HuH-7 (cell line): Measurements from ENCODE around the gene ZNF524.
A peak's percentile ranks its signal among the peaks of the same experiment; 100 is the strongest.

Source experiments
- DNase-seq: peaks from one replicate; pipeline ENCODE4 v3.0.0; 2011; ENCODE audit warnings: low spot score

ZNF524 gene

GRCh38 chr19:55620410-55621204, 20.5 kb downstream of the ZNF524 start:
- DNase-seq = no peak

GRCh38 chr19:55621205-55621672, 21.2 kb downstream of the ZNF524 start:
- DNase-seq = no peak

DNA sequence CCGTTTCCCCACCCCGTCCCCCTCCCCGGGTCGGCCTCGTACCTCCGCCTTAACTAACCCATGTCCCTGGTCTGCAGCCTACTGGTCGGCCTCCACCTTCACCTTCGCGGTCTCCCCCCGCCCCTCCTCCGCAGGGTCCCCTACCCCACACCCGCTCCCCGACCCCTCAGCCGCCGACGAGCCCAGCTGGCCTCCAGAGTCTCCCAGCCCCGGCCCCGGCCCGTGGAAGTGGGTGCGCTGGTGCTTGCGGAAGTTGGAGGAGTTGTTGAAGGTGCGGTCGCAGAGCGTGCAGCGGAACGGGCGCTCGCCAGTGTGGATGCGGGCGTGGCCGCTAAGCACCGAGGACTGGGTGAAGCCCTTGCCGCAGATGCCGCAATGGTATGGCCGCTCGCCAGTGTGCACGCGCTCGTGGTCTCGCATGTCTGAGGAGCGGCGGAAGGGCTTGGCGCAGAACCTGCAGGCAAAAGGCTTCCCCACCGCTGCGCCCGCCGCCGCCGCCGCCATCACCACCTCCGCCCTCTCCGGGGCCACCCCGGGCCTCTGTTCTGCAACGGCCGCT, 21.7 kb downstream of the ZNF524 start:
- DNase-seq = no peak

DNA sequence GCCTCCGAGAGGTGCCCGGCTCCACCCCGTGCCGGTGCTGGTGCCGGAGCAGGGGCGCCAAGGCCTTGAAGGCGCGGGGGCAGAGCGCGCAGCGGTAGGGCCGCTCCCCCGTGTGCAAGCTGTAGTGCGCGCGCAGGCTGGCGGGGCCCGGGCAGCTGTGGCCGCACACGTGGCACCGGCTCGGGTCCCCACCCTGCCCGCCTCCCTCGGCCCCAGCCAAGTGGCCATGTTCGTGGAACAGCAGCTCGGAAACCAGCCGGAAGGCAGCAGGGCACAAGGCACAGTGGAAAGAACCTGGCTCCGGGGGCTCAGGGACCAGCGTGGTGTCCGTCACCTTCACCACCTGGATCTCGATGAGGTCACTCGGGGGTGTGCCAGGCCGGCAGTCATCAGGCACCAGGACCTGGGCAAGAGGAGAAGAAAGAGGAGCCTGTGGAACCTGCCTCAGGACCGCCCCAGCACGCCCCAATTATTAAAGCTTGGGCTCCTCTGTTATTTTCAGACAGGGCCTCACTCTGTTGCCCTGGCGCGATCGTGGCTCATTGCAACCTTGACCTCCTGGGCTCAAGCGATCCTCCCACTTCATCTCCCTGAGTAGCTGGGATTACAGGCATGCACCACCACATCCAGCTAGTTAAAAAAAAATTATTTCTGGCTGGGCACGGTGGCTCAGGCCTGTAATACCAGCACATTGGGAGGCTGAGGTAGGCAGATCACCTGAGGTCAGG, 22.3 kb downstream of the ZNF524 start:
- no peak for DNase-seq

DNA sequence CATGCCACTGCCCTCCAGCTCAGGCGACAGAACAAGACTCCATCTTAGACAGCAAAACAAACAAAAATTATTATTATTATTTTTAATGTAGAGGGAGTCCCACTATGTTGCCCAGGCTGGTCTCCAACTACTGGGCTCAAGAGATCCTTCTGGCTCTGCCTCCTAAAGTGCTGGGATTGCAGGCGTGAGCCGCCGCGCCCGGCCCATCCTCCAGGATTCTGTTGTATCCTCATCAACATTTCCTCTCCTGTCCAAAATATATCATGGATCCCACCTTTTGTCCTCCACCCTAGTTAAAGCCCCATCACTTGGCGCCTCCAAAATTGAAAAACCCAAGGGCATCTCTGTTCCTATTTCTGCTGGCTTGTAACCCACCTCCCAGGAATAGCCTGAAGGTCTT, 23.0 kb downstream of the ZNF524 start:
- no peak for DNase-seq

DNA sequence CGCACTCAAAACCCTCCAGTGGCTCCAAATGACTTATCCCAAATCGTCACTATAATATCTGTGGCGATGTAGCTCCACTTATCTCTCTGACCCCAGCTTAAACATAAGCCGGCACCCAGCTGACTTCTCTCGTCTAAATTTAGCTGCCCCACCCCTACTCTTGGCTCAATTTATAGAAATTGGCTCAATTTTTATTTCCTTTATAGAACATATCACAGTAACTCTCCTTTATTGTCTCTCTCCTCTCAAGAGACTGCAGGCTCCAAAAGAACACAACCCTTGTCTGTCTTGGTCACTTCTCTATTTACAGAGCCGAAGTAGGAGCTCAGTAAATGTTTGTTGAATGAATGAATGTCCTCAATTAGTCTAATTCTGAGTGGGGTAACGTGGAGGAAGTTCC, 23.5 kb downstream of the ZNF524 start:
- no peak for DNase-seq

GRCh38 chr19:55624109-55625003, 24.3 kb downstream of the ZNF524 start, which contains the start of gene ZNF784:
ZNF784 (minus strand) TSS chr19:55624566; CDS start chr19:55624561, 5 bp downstream.
- peak; percentile 93 for DNase-seq

DNA sequence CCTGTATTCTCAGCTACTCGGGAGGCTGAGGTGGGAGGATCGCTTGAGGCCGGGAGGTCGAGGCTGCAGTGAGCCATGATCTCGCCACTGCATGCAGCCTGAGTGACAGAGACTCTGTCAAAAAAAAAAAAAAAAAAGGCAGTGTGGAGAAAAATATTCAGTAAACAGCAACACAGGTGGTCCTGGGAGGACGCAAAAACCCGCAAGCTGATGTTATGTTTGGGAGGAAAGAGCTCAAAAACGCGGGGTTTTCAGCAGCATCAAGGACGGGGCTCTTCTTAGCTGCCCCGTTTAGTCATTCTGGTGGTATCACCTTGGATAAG, 24.9 kb downstream of the ZNF524 start:
- DNase-seq = no peak

- DNase-seq = no peak
Measured at GRCh38 chr19:55626350-55626749, 26.3 kb downstream of the ZNF524 start.

GRCh38 chr19:55632463-55632834, 32.4 kb downstream of the ZNF524 start:
- DNase-seq = no peak

GRCh38 chr19:55633861-55634260, 33.8 kb downstream of the ZNF524 start:
- no peak for DNase-seq

- no peak for DNase-seq
Measured at GRCh38 chr19:55635334-55635717, 35.2 kb downstream of the ZNF524 start.

DNA sequence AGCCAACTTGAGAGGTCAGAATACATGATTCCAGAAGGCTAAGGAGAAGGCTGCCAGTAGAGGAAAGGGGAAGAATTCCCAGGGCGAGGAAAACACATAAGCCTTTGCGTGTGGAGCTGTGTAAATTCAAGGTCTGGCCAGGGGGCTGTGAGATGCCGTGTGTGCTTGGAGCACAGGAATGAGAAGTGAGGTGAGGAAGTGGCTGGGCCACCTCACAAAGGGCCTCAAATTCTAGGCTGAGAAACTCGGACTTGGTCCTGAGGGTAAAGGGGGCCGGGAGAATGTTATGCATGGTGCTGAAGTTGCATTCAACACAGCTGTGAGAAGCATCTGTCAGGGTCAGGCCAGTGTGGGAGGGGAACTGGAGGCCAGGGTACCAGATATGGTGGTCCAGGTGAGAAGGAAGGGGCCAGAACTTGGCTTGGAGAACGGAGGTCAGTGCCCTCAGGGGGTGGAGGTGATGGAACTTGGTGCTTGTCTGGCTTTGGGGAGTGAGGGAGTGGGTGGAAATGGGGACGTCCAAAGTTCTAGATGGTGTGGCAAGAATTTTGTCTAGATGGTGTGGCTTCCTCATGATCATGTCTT, 35.9 kb downstream of the ZNF524 start:
- DNase-seq = no peak

GRCh38 chr19:55636723-55637122, 36.6 kb downstream of the ZNF524 start:
- no peak for DNase-seq

DNA sequence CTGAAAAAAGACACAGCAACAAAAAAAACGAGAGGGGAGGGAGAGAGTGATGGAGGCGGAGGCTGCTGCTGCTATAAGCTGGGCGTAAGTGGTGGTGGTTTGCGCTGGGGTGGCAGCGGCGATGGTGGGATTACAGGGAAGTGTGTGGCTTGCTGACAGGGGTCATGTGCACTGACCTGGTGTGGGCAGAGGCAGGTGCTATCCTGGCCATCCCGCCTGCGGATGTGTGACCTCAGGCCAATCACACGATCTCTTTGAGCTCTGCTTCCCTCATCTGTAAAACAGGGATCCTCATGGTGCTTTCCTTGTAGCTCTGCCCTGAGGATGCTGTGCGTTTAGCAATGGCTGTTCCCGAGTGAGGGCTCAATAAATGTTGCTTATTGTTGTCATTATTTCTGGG, 37.4 kb downstream of the ZNF524 start:
- no peak for DNase-seq

- no peak for DNase-seq
Measured at GRCh38 chr19:55638864-55639359, 38.8 kb downstream of the ZNF524 start.

GRCh38 chr19:55640043-55640576, 40.0 kb downstream of the ZNF524 start:
- no peak for DNase-seq

- DNase-seq = no peak
Measured at GRCh38 chr19:55640577-55641425, 40.7 kb downstream of the ZNF524 start, which contains the start of gene ZNF580. ZNF580 (plus strand) TSS chr19:55641002; CDS start chr19:55642509, 1,507 bp downstream.

DNA sequence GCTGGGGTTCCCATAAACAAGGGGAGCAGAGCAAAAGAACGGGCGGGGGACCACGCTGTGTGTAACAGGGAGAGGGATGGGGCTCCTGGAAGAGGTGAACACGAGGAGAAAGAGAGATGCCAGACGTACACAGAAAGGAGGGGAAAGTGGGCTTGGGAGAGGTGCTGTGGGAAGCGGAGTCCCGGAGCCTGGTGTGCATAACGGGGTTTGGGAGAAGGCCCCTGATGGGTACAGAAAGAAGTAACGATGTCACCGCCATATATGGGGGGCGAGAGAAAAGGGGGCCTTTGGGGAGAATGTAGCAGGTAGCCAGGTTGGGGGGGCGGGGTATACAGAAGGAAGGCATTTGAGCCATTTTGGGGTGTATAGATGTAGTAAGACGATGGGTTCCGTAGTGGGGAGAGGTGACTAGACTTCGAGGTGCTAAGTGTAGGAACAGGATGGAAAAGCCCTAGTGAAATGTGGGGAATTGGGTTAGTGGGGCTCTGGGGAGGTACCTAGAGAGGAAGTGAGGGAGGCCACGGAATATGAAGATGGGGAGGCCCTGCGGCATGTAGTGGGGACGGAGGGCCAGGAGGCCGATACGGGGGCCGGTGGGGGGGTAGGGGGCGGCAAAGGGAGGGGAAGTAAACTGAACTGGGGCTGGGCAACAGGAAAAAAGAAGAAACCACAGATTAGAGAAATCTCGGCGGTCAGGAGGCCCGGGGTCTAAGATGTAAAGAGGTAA, 41.5 kb downstream of the ZNF524 start:
- no peak for DNase-seq
